ENCODE results near the gene CCDC197.

DNA sequence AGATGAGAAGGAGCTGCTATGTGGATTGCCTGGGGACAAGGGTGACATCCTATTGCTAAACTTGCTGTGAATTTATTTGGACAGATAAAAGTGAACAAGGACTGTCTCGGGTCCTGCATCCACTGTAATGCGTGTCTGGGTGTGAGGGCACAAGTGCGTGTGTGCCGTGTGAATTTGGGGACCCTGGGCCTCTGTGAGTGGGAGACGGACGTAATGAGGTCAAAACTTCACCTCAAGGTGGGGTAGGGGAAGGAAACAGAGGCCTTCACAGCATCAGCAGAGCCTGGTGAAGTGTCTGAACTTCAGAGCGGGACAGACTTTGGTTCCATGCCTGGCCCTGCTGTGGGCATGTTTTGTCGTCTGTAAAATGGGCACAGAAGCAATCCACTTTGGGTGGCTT, 35.5 kb upstream of the CCDC197 start:
- TF ChIP-seq, protein P1, sequence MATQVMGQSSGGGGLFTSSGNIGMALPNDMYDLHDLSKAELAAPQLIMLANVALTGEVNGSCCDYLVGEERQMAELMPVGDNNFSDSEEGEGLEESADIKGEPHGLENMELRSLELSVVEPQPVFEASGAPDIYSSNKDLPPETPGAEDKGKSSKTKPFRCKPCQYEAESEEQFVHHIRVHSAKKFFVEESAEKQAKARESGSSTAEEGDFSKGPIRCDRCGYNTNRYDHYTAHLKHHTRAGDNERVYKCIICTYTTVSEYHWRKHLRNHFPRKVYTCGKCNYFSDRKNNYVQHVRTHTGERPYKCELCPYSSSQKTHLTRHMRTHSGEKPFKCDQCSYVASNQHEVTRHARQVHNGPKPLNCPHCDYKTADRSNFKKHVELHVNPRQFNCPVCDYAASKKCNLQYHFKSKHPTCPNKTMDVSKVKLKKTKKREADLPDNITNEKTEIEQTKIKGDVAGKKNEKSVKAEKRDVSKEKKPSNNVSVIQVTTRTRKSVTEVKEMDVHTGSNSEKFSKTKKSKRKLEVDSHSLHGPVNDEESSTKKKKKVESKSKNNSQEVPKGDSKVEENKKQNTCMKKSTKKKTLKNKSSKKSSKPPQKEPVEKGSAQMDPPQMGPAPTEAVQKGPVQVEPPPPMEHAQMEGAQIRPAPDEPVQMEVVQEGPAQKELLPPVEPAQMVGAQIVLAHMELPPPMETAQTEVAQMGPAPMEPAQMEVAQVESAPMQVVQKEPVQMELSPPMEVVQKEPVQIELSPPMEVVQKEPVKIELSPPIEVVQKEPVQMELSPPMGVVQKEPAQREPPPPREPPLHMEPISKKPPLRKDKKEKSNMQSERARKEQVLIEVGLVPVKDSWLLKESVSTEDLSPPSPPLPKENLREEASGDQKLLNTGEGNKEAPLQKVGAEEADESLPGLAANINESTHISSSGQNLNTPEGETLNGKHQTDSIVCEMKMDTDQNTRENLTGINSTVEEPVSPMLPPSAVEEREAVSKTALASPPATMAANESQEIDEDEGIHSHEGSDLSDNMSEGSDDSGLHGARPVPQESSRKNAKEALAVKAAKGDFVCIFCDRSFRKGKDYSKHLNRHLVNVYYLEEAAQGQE (IDR thresholded peaks at IDR 0.05), result no peak
- TF ChIP-seq, protein P2, sequence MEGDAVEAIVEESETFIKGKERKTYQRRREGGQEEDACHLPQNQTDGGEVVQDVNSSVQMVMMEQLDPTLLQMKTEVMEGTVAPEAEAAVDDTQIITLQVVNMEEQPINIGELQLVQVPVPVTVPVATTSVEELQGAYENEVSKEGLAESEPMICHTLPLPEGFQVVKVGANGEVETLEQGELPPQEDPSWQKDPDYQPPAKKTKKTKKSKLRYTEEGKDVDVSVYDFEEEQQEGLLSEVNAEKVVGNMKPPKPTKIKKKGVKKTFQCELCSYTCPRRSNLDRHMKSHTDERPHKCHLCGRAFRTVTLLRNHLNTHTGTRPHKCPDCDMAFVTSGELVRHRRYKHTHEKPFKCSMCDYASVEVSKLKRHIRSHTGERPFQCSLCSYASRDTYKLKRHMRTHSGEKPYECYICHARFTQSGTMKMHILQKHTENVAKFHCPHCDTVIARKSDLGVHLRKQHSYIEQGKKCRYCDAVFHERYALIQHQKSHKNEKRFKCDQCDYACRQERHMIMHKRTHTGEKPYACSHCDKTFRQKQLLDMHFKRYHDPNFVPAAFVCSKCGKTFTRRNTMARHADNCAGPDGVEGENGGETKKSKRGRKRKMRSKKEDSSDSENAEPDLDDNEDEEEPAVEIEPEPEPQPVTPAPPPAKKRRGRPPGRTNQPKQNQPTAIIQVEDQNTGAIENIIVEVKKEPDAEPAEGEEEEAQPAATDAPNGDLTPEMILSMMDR (IDR thresholded peaks at IDR 0.05; ENCODE audit: low read depth, low read length, missing input control), result no peak
- TF ChIP-seq RAD21 (IDR thresholded peaks at IDR 0.05), result no peak
- TF ChIP-seq, protein P3, sequence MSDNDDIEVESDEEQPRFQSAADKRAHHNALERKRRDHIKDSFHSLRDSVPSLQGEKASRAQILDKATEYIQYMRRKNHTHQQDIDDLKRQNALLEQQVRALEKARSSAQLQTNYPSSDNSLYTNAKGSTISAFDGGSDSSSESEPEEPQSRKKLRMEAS (IDR thresholded peaks at IDR 0.05), result no peak
